Measurements from ENCODE around the gene PIGV. TPM values are rescaled to one million over a fixed set of nuclear protein-coding genes. Genes with fewer than 3 reads are reported as not detected.

The PIGV gene
- total RNA-seq, 1 donor from 2014 or later: 4.5 TPM

Other genes with a start within 250 kb of the PIGV start
- 31.4 TPM for gene ARID1A, start 91.9 kb upstream of the PIGV start, total RNA-seq
- gene ZDHHC18, start 38.7 kb downstream of the PIGV start, total RNA-seq: 18.1 TPM
- not detected for gene SFN, start 75.2 kb downstream of the PIGV start, total RNA-seq
- 16.4 TPM for gene GPN2, start 102.3 kb downstream of the PIGV start, total RNA-seq
- gene GPATCH3, start 112.5 kb downstream of the PIGV start, total RNA-seq: 10.2 TPM
- gene NR0B2, start 126.0 kb downstream of the PIGV start, total RNA-seq: 5.3 TPM
- 73.3 TPM for gene NUDC, start 133.8 kb downstream of the PIGV start, total RNA-seq
- 0.37 TPM for gene KDF1, start 172.5 kb downstream of the PIGV start, total RNA-seq
- 27.4 TPM for gene TRNP1, start 205.7 kb downstream of the PIGV start, total RNA-seq
- gene TENT5B, start 224.9 kb downstream of the PIGV start, total RNA-seq: 49.6 TPM

All from left ventricle myocardium superior (tissue), 1 donor.